Mononuclear cell (primary cell): ENCODE data around the gene KIAA1614. TPM values are rescaled to one million over a fixed set of nuclear protein-coding genes. Genes with fewer than 3 reads are reported as not detected.

Experiments
- H3K27me3 ChIP-seq: 2 replicates; pipeline ENCODE4 v1.6.0; 2011; ENCODE audit warnings: low read length, control low read depth; ENCODE audit not compliant: insufficient read depth
- H3K4me1 ChIP-seq: 2 replicates; pipeline ENCODE4 v1.5.1; 2011; ENCODE audit warnings: mild to moderate bottlenecking, low read length, control low read depth; ENCODE audit not compliant: insufficient read depth
- H3K4me3 ChIP-seq: 2 replicates; pipeline ENCODE4 v1.5.1; 2011; ENCODE audit warnings: mild to moderate bottlenecking, low read length, moderate library complexity
- H3K9me3 ChIP-seq: 2 replicates; pipeline ENCODE4 v1.5.1; 2011; ENCODE audit warnings: low read depth, mild to moderate bottlenecking, control low read depth, low read length
- total RNA-seq: library from RNA; depleted of rRNA; stranded (reverse); fragments of >200 nt; gene quantifications from one replicate; pipeline ENCODE4 v1.2.3, GENCODE V29; 2012

Gene KIAA1614
- total RNA-seq, 1 donor = 2.0 TPM

GRCh38 chr1:180917306-180918065 is 4.8 kb downstream of the KIAA1614 start:
- Histone ChIP-seq H3K4me3 (no peak overlapping the region), H3K27me3 (peaks cover 8% of the 10 kb centered on the region), H3K9me3 (no peaks in the 10 kb centered on the region), H3K4me1 (peaks cover 4% of the 10 kb centered on the region)

GRCh38 chr1:180918519-180918918 is 5.8 kb downstream of the KIAA1614 start:
- no peak overlapping the region for H3K4me3 ChIP-seq
- peaks cover 7% of the 10 kb centered on the region for H3K27me3 ChIP-seq
- H3K9me3 ChIP-seq = no peaks in the 10 kb centered on the region
- no peaks in the 10 kb centered on the region for H3K4me1 ChIP-seq

GRCh38 chr1:180919183-180919700 is 6.5 kb downstream of the KIAA1614 start:
- H3K4me3 ChIP-seq = no peak overlapping the region
- no peaks in the 10 kb centered on the region for H3K4me1 ChIP-seq
- H3K27me3 ChIP-seq = peaks cover under 1% of the 10 kb centered on the region
- no peaks in the 10 kb centered on the region for H3K9me3 ChIP-seq

GRCh38 chr1:180920193-180920592 is 7.5 kb downstream of the KIAA1614 start:
- H3K27me3 ChIP-seq = no peaks in the 10 kb centered on the region
- no peak overlapping the region for H3K4me3 ChIP-seq
- H3K4me1 ChIP-seq = no peaks in the 10 kb centered on the region
- H3K9me3 ChIP-seq = no peaks in the 10 kb centered on the region

GRCh38 chr1:180920702-180921101 is 8.0 kb downstream of the KIAA1614 start:
- Histone ChIP-seq H3K4me1 (no peaks in the 10 kb centered on the region), H3K9me3 (no peaks in the 10 kb centered on the region), H3K4me3 (no peak overlapping the region), H3K27me3 (no peaks in the 10 kb centered on the region)

GRCh38 chr1:180921386-180921785 is 8.7 kb downstream of the KIAA1614 start:
- Histone ChIP-seq H3K27me3 (no peaks in the 10 kb centered on the region), H3K4me3 (no peak overlapping the region), H3K9me3 (no peaks in the 10 kb centered on the region), H3K4me1 (no peaks in the 10 kb centered on the region)

GRCh38 chr1:180921891-180922630 is 9.4 kb downstream of the KIAA1614 start:
- no peak overlapping the region for H3K4me3 ChIP-seq
- no peaks in the 10 kb centered on the region for H3K4me1 ChIP-seq
- no peaks in the 10 kb centered on the region for H3K9me3 ChIP-seq
- H3K27me3 ChIP-seq = no peaks in the 10 kb centered on the region

GRCh38 chr1:180922631-180923015 is 9.9 kb downstream of the KIAA1614 start:
- H3K4me1 ChIP-seq = no peaks in the 10 kb centered on the region
- no peak overlapping the region for H3K4me3 ChIP-seq
- H3K9me3 ChIP-seq = no peaks in the 10 kb centered on the region
- no peaks in the 10 kb centered on the region for H3K27me3 ChIP-seq

GRCh38 chr1:180923021-180923841 is 10.5 kb downstream of the KIAA1614 start:
- Histone ChIP-seq H3K27me3 (no peaks in the 10 kb centered on the region), H3K4me3 (no peak overlapping the region), H3K9me3 (no peaks in the 10 kb centered on the region), H3K4me1 (no peaks in the 10 kb centered on the region)

- Histone ChIP-seq H3K9me3 (no peaks in the 10 kb centered on the region), H3K4me3 (no peak overlapping the region), H3K27me3 (no peaks in the 10 kb centered on the region), H3K4me1 (no peaks in the 10 kb centered on the region)
Measured at GRCh38 chr1:180923887-180924286, 11.2 kb downstream of the KIAA1614 start.

GRCh38 chr1:180924939-180925338 is 12.2 kb downstream of the KIAA1614 start:
- Histone ChIP-seq H3K4me1 (no peaks in the 10 kb centered on the region), H3K27me3 (no peaks in the 10 kb centered on the region), H3K4me3 (no peak overlapping the region), H3K9me3 (no peaks in the 10 kb centered on the region)

GRCh38 chr1:180925471-180926051 is 12.9 kb downstream of the KIAA1614 start:
- Histone ChIP-seq H3K9me3 (no peaks in the 10 kb centered on the region), H3K4me1 (no peaks in the 10 kb centered on the region), H3K4me3 (no peak overlapping the region), H3K27me3 (no peaks in the 10 kb centered on the region)

GRCh38 chr1:180926164-180926981 is 13.7 kb downstream of the KIAA1614 start:
- H3K27me3 ChIP-seq = no peaks in the 10 kb centered on the region
- H3K4me1 ChIP-seq = no peaks in the 10 kb centered on the region
- no peak overlapping the region for H3K4me3 ChIP-seq
- no peaks in the 10 kb centered on the region for H3K9me3 ChIP-seq

- no peaks in the 10 kb centered on the region for H3K27me3 ChIP-seq
- no peaks in the 10 kb centered on the region for H3K9me3 ChIP-seq
- no peaks in the 10 kb centered on the region for H3K4me1 ChIP-seq
- no peak overlapping the region for H3K4me3 ChIP-seq
Measured at GRCh38 chr1:180927348-180927747, 14.7 kb downstream of the KIAA1614 start.
